A673 (cell line): ENCODE data around the gene HSPB1. TPM values are rescaled to one million over a fixed set of nuclear protein-coding genes. Genes with fewer than 3 reads are reported as not detected.

Experiments
- BruUV-seq: library from RNA; stranded (reverse); fragments of 400-500 nt; replicated peaks from 2 replicates; lab custom pipeline; 2021; lab: Mats Ljungman, UMichigan
- CTCF ChIA-PET: fragments of 300-600 bp; sonication (Branson Sonifier 250); formaldehyde crosslinking; loops from one replicate; lab custom pipeline; 2022; ENCODE audit warnings: antibody characterized with exemption; lab: Charles Lee
- POLR2A ChIA-PET: fragments of 300-600 bp; sonication (Branson Sonifier 250); formaldehyde crosslinking; loops from one replicate; lab custom pipeline; 2022; ENCODE audit warnings: antibody characterized with exemption; ENCODE audit not compliant: low non-redundant PET; lab: Charles Lee
- DNase-seq: peaks from one replicate; pipeline ENCODE4 v3.0.0-alpha.2; 2015; ENCODE audit warnings: low spot score
- H3K27ac ChIP-seq: fragments of 200-600 bp; sonication (generic); 2 replicates; pipeline ENCODE4 v1.5.1; 2016; ENCODE audit warnings: mixed run types, low read depth, mild to moderate bottlenecking, mixed read lengths, antibody characterized with exemption, low read length; ENCODE audit not compliant: poor library complexity, severe bottlenecking
- H3K27me3 ChIP-seq: fragments of 200-600 bp; sonication (generic); replicated peaks from 2 replicates; pipeline ENCODE4 v1.6.1; 2017; ENCODE audit warnings: mixed run types, low read depth, mild to moderate bottlenecking, mixed read lengths, antibody characterized with exemption, low read length; ENCODE audit not compliant: insufficient read depth, poor library complexity
- H3K36me3 ChIP-seq: fragments of 200-600 bp; sonication (generic); 2 replicates; pipeline ENCODE4 v1.6.1; 2016; ENCODE audit warnings: mixed run types, mild to moderate bottlenecking, mixed read lengths, antibody characterized with exemption, low read length; ENCODE audit not compliant: insufficient read depth, poor library complexity, severe bottlenecking
- H3K4me1 ChIP-seq: fragments of 200-600 bp; sonication (generic); 2 replicates; pipeline ENCODE4 v1.6.1; 2017; ENCODE audit warnings: mixed run types, mild to moderate bottlenecking, mixed read lengths, antibody characterized with exemption, low read length; ENCODE audit not compliant: insufficient read depth, poor library complexity, severe bottlenecking
- H3K4me3 ChIP-seq: fragments of 200-600 bp; sonication (generic); 2 replicates; pipeline ENCODE4 v1.5.1; 2016; ENCODE audit warnings: low read depth, mixed run types, mild to moderate bottlenecking, mixed read lengths, low read length; ENCODE audit not compliant: poor library complexity, severe bottlenecking
- H3K9me3 ChIP-seq: fragments of 200-600 bp; sonication (generic); 2 replicates; pipeline ENCODE4 v1.6.1; 2016; ENCODE audit warnings: mixed run types, low read depth, mild to moderate bottlenecking, mixed read lengths, antibody characterized with exemption, low read length; ENCODE audit not compliant: poor library complexity, severe bottlenecking
- CTCF ChIP-seq: fragments of 300-800, 200-600 bp; sonication (generic); conservative IDR thresholded peaks from 2 replicates; pipeline ENCODE4 v1.5.1; 2017; ENCODE audit warnings: low read depth, mild to moderate bottlenecking, antibody characterized with exemption, low read length, moderate library complexity, mixed read lengths
- EZH2 ChIP-seq: fragments of 200-600 bp; sonication (generic); IDR thresholded peaks from 2 replicates; pipeline ENCODE4 v1.6.1; 2017; ENCODE audit warnings: borderline replicate concordance, low read depth, mild to moderate bottlenecking, mixed read lengths, antibody characterized with exemption, low read length; ENCODE audit not compliant: poor library complexity, severe bottlenecking
- intact Hi-C: fragments of 100-400 bp; cut with micrococcal nuclease; formaldehyde crosslinking; loops from one replicate; pipeline ENCODE4 v1.10.0; 2022; ENCODE audit not compliant: unreplicated experiment
- total RNA-seq: library from RNA; stranded (reverse); gene quantifications from 2 replicates; pipeline ENCODE4 v1.2.3, GENCODE V29; 2021

Gene HSPB1
- total RNA-seq, 1 experiment from 2014 or later = 354 TPM

GRCh38 chr7:76349313-76349885 is 46.9 kb downstream of the HSPB1 start:
- CTCF ChIA-PET = no interaction called here
- Histone ChIP-seq H3K27ac (no peak overlapping the region), H3K27me3 (no peaks in the 10 kb centered on the region), H3K36me3 (peaks cover 70% of the 10 kb centered on the region), H3K9me3 (no peaks in the 10 kb centered on the region), H3K4me3 (no peak overlapping the region), H3K4me1 (no peaks in the 10 kb centered on the region)
- TF ChIP-seq CTCF (no peak), EZH2 (no peak)
- no TSS peak for BruUV-seq
- intact Hi-C loops = no loop called here
- POLR2A ChIA-PET = interaction anchor here (0.7 kb wide), 1 partner anchor 401 kb away, joined by 4 read pairs; no protein-coding TSS in a partner anchor
- DNase-seq = no peak

DNA sequence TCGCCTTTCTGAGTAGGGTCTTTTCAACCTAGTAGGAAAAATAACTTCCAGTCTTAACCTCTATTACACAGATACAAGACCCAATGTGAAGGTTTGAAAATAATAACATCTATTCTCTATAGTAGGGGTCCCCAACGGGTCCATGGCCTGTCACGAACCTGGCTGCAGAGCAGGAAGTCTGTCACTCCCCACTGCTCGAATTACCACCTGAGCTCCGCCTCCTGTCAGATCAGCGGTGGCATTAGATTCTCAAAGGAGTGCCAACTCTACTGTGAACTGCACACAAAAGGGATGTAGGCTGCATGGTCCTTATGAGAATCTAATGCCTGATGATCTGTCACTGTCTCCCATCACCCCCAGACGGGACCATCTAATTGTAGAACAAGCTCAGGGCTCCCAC is 48.9 kb downstream of the HSPB1 start:
- BruUV-seq = no TSS peak
- H3K4me3 ChIP-seq = no peak overlapping the region

GRCh38 chr7:76352193-76352592 is 49.7 kb downstream of the HSPB1 start:
- Histone ChIP-seq H3K27me3 (no peaks in the 10 kb centered on the region), H3K4me1 (peaks cover 11% of the 10 kb centered on the region), H3K9me3 (no peaks in the 10 kb centered on the region), H3K36me3 (peaks cover 72% of the 10 kb centered on the region), H3K4me3 (no peak overlapping the region), H3K27ac (no peak overlapping the region)
- TF ChIP-seq EZH2 (no peak), CTCF (no peak)
- no peak for DNase-seq
- ChIA-PET CTCF (no interaction called here), POLR2A (no interaction called here)
- BruUV-seq = no TSS peak
- intact Hi-C loops = no loop called here

More for the DNA sequence above, 48.9 kb downstream of the HSPB1 start:
- Histone ChIP-seq H3K27ac (no peak overlapping the region), H3K4me1 (peaks cover 3% of the 10 kb centered on the region), H3K36me3 (peaks cover 72% of the 10 kb centered on the region), H3K27me3 (no peaks in the 10 kb centered on the region), H3K9me3 (no peaks in the 10 kb centered on the region)
- no peak for DNase-seq
- ChIA-PET CTCF (no interaction called here), POLR2A (no interaction called here)
- TF ChIP-seq CTCF = no peak
- TF ChIP-seq EZH2 = no peak
- intact Hi-C loops = no loop called here
